Neural progenitor cell (in vitro differentiated cells): ENCODE results near the gene PRKCB.

ENCODE experiments used
- EZH2 ChIP-seq: fragments of 200-600 bp; sonication (generic); IDR thresholded peaks from 2 replicates; pipeline ENCODE4 v1.6.1; 2017; ENCODE audit warnings: antibody characterized with exemption, mild to moderate bottlenecking, moderate library complexity
- EZH2phosphoT487 ChIP-seq: fragments of 200-600 bp; sonication (generic); IDR thresholded peaks from 2 replicates; pipeline ENCODE4 v1.6.1; 2017; ENCODE audit warnings: antibody characterized with exemption

DNA sequence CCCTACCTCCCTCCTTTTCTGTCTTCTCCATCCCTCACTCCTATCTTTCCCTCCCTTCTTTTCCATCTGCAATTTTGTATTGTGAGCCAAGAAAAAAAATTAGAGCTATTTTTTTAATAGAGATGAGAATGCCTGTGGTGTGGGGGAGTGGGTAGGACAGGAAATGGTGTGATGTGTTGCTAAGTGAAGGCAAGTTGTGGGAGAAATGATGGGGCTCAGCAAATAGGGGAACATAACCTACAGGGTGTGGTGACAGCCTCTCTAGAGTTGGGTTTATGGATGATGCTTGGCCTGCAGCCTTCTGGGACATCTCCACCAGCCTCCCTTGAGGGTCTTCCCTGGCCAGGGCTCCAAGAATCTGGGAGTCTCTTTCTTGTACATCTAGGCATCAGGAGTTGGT is 257.3 kb downstream of the PRKCB start:
- TF ChIP-seq EZH2phosphoT487: no peak
- TF ChIP-seq EZH2: no peak
